HepG2 (cell line): ENCODE measurements around the gene EZH1. TPM values are rescaled to one million over a fixed set of nuclear protein-coding genes. Genes with fewer than 3 reads are reported as not detected.

Source experiments
- AGO2 ChIP-seq: fragments of 200-400 bp; formaldehyde crosslinking; optimal IDR thresholded peaks from 2 replicates; pipeline ENCODE3; 2017; ENCODE audit warnings: mild to moderate bottlenecking, low read depth, low read length, moderate library complexity
- BHLHE40 ChIP-seq: IDR thresholded peaks from 2 replicates; pipeline ENCODE4 v1.6.1; 2011; ENCODE audit warnings: low read length, improper control_type of control experiment
- CENPX ChIP-seq: sonication (generic); formaldehyde crosslinking; IDR thresholded peaks from 2 replicates; pipeline ENCODE4 v1.9.0; 2021; ENCODE audit warnings: mild to moderate bottlenecking, missing genetic modification reagents, moderate library complexity
- ESRRA ChIP-seq: sonication (generic); formaldehyde crosslinking; IDR thresholded peaks from 2 replicates; pipeline ENCODE4 v1.5.1; 2020; ENCODE audit warnings: mild to moderate bottlenecking, low read depth, missing genetic modification reagents
- FOSL2 ChIP-seq: sonication (generic); formaldehyde crosslinking; IDR thresholded peaks from 2 replicates; pipeline ENCODE4 v1.4.0; 2020; ENCODE audit warnings: missing genetic modification reagents
- GABPB1 ChIP-seq: IDR thresholded peaks from 2 replicates; pipeline ENCODE4 v1.6.1; 2016; ENCODE audit warnings: mild to moderate bottlenecking, missing genetic modification reagents, moderate library complexity, missing compliant biosample characterization
- KLF13 ChIP-seq: sonication (generic); formaldehyde crosslinking; IDR thresholded peaks from 2 replicates; pipeline ENCODE4 v1.4.0; 2020; ENCODE audit warnings: mild to moderate bottlenecking, missing genetic modification reagents
- MATR3 ChIP-seq: sonication (generic); formaldehyde crosslinking; IDR thresholded peaks from 2 replicates; pipeline ENCODE4 v1.4.0; 2020; ENCODE audit warnings: missing genetic modification reagents
- MAZ ChIP-seq, 2 experiments: sonication (generic) in 1 of 2; formaldehyde crosslinking in 1 of 2; IDR thresholded peaks; 2 replicates each; pipeline versions ENCODE4 v1.5.0 to v1.6.1; 2012 to 2020; ENCODE audit warnings: low read depth in 2 of 2, mild to moderate bottlenecking in 2 of 2, borderline replicate concordance in 1 of 2, improper control_type of control experiment in 1 of 2, low read length in 1 of 2, missing genetic modification reagents in 1 of 2, moderate library complexity in 1 of 2
- NCOA1 ChIP-seq: sonication (generic); formaldehyde crosslinking; IDR thresholded peaks from 2 replicates; pipeline ENCODE4 v1.9.0; 2021; ENCODE audit warnings: missing genetic modification reagents
- NFE2L2 ChIP-seq: fragments of 150-350 bp; IDR thresholded peaks from 2 replicates; pipeline ENCODE4 v1.6.1; 2014; ENCODE audit warnings: low read length
- NPAS2 ChIP-seq: sonication (generic); formaldehyde crosslinking; IDR thresholded peaks from 2 replicates; pipeline ENCODE4 v1.8.0; 2022; ENCODE audit warnings: mild to moderate bottlenecking, missing genetic modification reagents, borderline replicate concordance
- PPARG ChIP-seq: conservative IDR thresholded peaks from 2 replicates; pipeline ENCODE4 v1.6.1; 2016; ENCODE audit warnings: missing biosample characterization, missing genetic modification reagents
- RAD51 ChIP-seq: fragments of 450-650 bp; IDR thresholded peaks from 2 replicates; pipeline ENCODE4 v1.6.1; 2016; ENCODE audit warnings: borderline replicate concordance
- REPIN1 ChIP-seq: sonication (generic); formaldehyde crosslinking; IDR thresholded peaks from 2 replicates; pipeline ENCODE4 v1.8.0; 2022; ENCODE audit warnings: missing genetic modification reagents, low read depth, mild to moderate bottlenecking, borderline replicate concordance
- RXRA ChIP-seq: sonication (generic); formaldehyde crosslinking; IDR thresholded peaks from 2 replicates; pipeline ENCODE4 v1.5.1; 2020; ENCODE audit warnings: missing genetic modification reagents
- SMAD1 ChIP-seq: sonication (generic); formaldehyde crosslinking; IDR thresholded peaks from 2 replicates; pipeline ENCODE4 v1.4.0; 2020; ENCODE audit warnings: missing genetic modification reagents, low read depth, mild to moderate bottlenecking, borderline replicate concordance
- SYNCRIP ChIP-seq: fragments of 200-400 bp; formaldehyde crosslinking; IDR thresholded peaks from 2 replicates; pipeline ENCODE4 v1.6.1; 2018; ENCODE audit warnings: mild to moderate bottlenecking, low read depth, low read length; ENCODE audit not compliant: insufficient read depth
- ZFP82 ChIP-seq: sonication (generic); formaldehyde crosslinking; IDR thresholded peaks from 2 replicates; pipeline ENCODE4 v1.5.1; 2020; ENCODE audit warnings: mild to moderate bottlenecking, missing genetic modification reagents, borderline replicate concordance
- ZNF12 ChIP-seq: sonication (generic); formaldehyde crosslinking; IDR thresholded peaks from 2 replicates; pipeline ENCODE4 v1.5.0; 2020; ENCODE audit warnings: missing genetic modification reagents
- ZNF225 ChIP-seq: sonication (generic); formaldehyde crosslinking; IDR thresholded peaks from 2 replicates; pipeline ENCODE4 v1.4.0; 2020; ENCODE audit warnings: mild to moderate bottlenecking, missing genetic modification reagents
- ZNF234 ChIP-seq: sonication (generic); formaldehyde crosslinking; conservative IDR thresholded peaks from 2 replicates; pipeline ENCODE4 v1.5.1; 2020; ENCODE audit warnings: mild to moderate bottlenecking, missing genetic modification reagents
- ZNF557 ChIP-seq: sonication (generic); formaldehyde crosslinking; IDR thresholded peaks from 2 replicates; pipeline ENCODE4 v1.4.0; 2020; ENCODE audit warnings: missing genetic modification reagents
- ZNF672 ChIP-seq: sonication (generic); formaldehyde crosslinking; IDR thresholded peaks from 2 replicates; pipeline ENCODE4 v1.8.1; 2022; ENCODE audit warnings: missing genetic modification reagents
- ZNF737 ChIP-seq: sonication (generic); formaldehyde crosslinking; IDR thresholded peaks from 2 replicates; pipeline ENCODE4 v1.5.0; 2020; ENCODE audit warnings: missing genetic modification reagents, mild to moderate bottlenecking, borderline replicate concordance
- ZNF776 ChIP-seq: sonication (generic); formaldehyde crosslinking; IDR thresholded peaks from 2 replicates; pipeline ENCODE4 v1.4.0; 2020; ENCODE audit warnings: mild to moderate bottlenecking, missing genetic modification reagents
- polyA plus RNA-seq, 8 experiments: library from polyadenylated mRNA; depleted of rRNA in 3 of 8; stranded (reverse) in 7 of 8; unstranded in 1 of 8; fragments of >200 nt; fragmentation: Illumina TruSeq in 4 of 8; extraction: Trizol in 4 of 8; gene quantifications; 2 replicates each; pipeline versions ENCODE4 v1.2.1 to v1.2.3, GENCODE V29; 2011 to 2016; ENCODE audit warnings: low read depth in 4 of 8, missing spikeins in 1 of 8, mixed read lengths in 1 of 8; ENCODE audit not compliant: insufficient read depth in 1 of 8
- total RNA-seq, 5 experiments: library from RNA; depleted of rRNA; stranded (reverse); fragments of >200 nt; fragmentation: Illumina TruSeq; extraction: Trizol; gene quantifications; 2 replicates each; pipeline ENCODE4 v1.2.3, GENCODE V29; 2016; ENCODE audit warnings: low read depth in 1 of 5
- TF ChIP-seq, protein P1 (sequence below): IDR thresholded peaks from 2 replicates; pipeline ENCODE4 v1.6.1; 2012; ENCODE audit warnings: low read depth, low read length, improper control_type of control experiment
- TF ChIP-seq, protein P2 (sequence below): sonication (generic); formaldehyde crosslinking; IDR thresholded peaks from 2 replicates; pipeline ENCODE4 v1.8.1; 2023; ENCODE audit warnings: mild to moderate bottlenecking, missing genetic modification reagents

The EZH1 gene
- total and polyA plus RNA-seq, 2 of the 13 experiments (the other 11 are each of a cell fraction or from before 2014, with no cell fraction given), result 11.6 to 24.0 TPM

DNA sequence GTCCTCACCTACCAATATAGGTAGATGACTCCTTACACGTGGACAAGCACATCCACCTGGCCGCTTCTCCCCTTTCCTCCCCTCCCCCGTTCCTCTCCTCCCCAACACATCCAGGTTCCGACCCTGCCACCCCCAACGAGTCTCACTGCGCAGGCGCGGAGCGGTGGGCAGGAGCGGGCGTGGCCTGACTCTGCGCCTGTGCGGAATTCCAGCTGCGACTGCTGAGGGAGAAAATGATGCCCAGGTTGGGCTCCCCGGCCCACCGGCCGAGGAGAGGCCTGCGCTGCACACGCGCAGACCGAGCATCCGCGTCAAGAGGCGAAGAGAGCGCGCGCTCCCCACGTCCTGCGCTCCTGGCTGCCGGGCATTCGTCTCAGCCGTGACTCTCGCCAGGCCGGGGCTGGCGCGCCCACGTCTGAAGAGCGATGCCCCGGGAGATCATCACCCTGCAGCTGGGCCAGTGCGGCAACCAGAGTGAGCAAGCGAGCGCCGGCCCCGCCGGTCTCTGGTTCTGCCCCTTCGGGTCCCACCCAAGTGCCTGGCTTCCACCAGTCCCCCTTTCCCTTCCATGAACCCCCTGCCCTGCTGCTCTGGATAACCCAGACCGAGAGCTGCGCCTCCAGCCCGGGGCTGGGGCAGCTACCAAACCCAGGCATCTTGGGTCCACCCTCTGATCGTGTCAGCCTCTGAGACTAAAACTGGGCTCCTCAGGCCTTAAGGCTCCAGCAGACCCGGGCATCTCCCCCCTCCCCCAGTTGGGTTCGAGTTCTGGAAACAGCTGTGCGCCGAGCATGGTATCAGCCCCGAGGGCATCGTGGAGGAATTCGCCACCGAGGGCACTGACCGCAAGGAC lies 85.5 kb downstream of the EZH1 start, which contains the start of gene TUBG2 (continued):
- no peak for TF ChIP-seq CENPX (CRISPR knock-in tag)
- peak; percentile 54 for TF ChIP-seq RXRA (CRISPR knock-in tag)
- peak; percentile 49; the same call in 1 of the 2 replicates for TF ChIP-seq FOSL2 (CRISPR knock-in tag)
- TF ChIP-seq ZNF672, result no peak
- TF ChIP-seq ESRRA, result peak; percentile 74; the same call in 1 of the 2 replicates
- TF ChIP-seq RAD51, result no peak
- TF ChIP-seq REPIN1, result no peak
- TF ChIP-seq ZNF234 (CRISPR knock-in tag), result no peak
- TF ChIP-seq, protein P1, sequence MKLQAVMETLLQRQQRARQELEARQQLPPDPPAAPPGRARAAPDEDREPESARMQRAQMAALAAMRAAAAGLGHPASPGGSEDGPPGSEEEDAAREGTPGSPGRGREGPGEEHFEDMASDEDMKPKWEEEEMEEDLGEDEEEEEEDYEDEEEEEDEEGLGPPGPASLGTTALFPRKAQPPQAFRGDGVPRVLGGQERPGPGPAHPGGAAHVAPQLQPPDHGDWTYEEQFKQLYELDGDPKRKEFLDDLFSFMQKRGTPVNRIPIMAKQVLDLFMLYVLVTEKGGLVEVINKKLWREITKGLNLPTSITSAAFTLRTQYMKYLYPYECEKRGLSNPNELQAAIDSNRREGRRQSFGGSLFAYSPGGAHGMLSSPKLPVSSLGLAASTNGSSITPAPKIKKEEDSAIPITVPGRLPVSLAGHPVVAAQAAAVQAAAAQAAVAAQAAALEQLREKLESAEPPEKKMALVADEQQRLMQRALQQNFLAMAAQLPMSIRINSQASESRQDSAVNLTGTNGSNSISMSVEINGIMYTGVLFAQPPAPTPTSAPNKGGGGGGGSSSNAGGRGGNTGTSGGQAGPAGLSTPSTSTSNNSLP, result no peak
- TF ChIP-seq ZNF737 (CRISPR knock-in tag), result peak; percentile 87; the same call in 1 of the 2 replicates
- TF ChIP-seq ZNF557 (CRISPR knock-in tag), result no peak
- peak; percentile 62 for TF ChIP-seq PPARG (CRISPR knock-in tag)
- peak; percentile 38 for TF ChIP-seq AGO2
- TF ChIP-seq SYNCRIP, result no peak
- TF ChIP-seq NCOA1, result no peak
- peak; percentile 62; the same call in 1 of the 2 replicates for TF ChIP-seq ZNF225 (CRISPR knock-in tag)
- TF ChIP-seq NFE2L2, result no peak
- TF ChIP-seq MATR3 (CRISPR knock-in tag), result 0 out of 2 replicates have a peak, but pooled peaks have one; percentile 47
- no peak for TF ChIP-seq NPAS2 (CRISPR knock-in tag)
- no peak for TF ChIP-seq MAZ (IDR thresholded peaks at IDR 0.05; ENCODE audit: borderline replicate concordance, low read depth, low read length)
- TF ChIP-seq MAZ (CRISPR knock-in tag; IDR thresholded peaks at IDR 0.05; ENCODE audit: low read depth), result 0 out of 2 replicates have a peak, but pooled peaks have one; percentile 24
- TF ChIP-seq ZFP82 (CRISPR knock-in tag), result 0 out of 2 replicates have a peak, but pooled peaks have one; percentile 67
- no peak for TF ChIP-seq ZNF12 (CRISPR knock-in tag)
- no peak for TF ChIP-seq SMAD1 (CRISPR knock-in tag)
- peak; percentile 8; the same call in 1 of the 2 replicates for TF ChIP-seq BHLHE40
- TF ChIP-seq ZNF776, result peak; percentile 90
- no peak for TF ChIP-seq KLF13 (CRISPR knock-in tag)
- TF ChIP-seq, protein P2, sequence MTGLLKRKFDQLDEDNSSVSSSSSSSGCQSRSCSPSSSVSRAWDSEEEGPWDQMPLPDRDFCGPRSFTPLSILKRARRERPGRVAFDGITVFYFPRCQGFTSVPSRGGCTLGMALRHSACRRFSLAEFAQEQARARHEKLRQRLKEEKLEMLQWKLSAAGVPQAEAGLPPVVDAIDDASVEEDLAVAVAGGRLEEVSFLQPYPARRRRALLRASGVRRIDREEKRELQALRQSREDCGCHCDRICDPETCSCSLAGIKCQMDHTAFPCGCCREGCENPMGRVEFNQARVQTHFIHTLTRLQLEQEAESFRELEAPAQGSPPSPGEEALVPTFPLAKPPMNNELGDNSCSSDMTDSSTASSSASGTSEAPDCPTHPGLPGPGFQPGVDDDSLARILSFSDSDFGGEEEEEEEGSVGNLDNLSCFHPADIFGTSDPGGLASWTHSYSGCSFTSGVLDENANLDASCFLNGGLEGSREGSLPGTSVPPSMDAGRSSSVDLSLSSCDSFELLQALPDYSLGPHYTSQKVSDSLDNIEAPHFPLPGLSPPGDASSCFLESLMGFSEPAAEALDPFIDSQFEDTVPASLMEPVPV (CRISPR knock-in tag), result no peak; the same call in 1 of the 2 replicates
- TF ChIP-seq GABPB1 (CRISPR knock-in tag), result peak; percentile 75; the same call in 1 of the 2 replicates
